ENCODE data around the gene RARS1.

DNA sequence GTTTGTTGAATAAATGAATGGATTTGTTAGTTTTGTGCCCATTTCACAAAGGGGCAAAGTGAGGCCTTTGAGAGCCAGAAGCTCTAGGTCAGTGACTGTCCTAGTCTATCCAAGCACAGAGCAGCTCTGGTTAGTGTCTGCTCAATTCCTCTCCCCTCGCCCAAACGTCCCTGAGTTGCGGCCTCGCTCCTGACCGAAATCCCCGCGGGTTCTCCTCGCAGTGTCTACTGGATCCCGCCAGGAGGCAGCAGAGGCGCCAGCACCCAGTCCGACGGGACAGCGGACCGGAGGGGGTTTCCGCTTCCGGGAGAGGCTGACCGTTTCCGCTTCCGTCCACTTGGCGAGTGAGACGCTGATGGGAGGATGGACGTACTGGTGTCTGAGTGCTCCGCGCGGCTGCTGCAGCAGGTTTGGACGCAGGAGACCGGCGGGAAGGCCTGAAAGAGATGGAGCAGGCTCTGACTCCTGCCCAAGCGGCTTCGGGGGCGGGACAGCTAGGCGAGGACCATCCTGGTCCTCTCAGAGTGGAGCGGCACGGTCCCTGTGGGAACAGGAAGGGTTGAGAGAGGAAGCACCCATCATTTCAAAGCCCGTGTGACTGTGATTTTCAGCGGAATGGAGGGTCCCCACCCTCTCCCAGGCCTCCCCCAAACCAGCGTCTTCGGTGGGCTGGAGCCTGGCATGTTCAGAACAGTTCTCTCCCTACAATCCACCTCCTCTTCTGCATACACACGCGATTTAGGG lies at the start of gene RARS1:
- TF ChIP-seq, protein P1, sequence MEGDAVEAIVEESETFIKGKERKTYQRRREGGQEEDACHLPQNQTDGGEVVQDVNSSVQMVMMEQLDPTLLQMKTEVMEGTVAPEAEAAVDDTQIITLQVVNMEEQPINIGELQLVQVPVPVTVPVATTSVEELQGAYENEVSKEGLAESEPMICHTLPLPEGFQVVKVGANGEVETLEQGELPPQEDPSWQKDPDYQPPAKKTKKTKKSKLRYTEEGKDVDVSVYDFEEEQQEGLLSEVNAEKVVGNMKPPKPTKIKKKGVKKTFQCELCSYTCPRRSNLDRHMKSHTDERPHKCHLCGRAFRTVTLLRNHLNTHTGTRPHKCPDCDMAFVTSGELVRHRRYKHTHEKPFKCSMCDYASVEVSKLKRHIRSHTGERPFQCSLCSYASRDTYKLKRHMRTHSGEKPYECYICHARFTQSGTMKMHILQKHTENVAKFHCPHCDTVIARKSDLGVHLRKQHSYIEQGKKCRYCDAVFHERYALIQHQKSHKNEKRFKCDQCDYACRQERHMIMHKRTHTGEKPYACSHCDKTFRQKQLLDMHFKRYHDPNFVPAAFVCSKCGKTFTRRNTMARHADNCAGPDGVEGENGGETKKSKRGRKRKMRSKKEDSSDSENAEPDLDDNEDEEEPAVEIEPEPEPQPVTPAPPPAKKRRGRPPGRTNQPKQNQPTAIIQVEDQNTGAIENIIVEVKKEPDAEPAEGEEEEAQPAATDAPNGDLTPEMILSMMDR (conservative IDR thresholded peaks at IDR 0.05; ENCODE audit: low read depth in 2 of 2) = peak; percentile 77 to 95
- TF ChIP-seq EZH2 (IDR thresholded peaks at IDR 0.05; ENCODE audit: low read depth, unreplicated experiment) (no peak), NANOG (IDR thresholded peaks at IDR 0.05; ENCODE audit: borderline replicate concordance) (no peak)
